Posterior vena cava (tissue), 2 donors: ENCODE results near the gene EBF4. TPM values are rescaled to one million over a fixed set of nuclear protein-coding genes. Genes with fewer than 3 reads are reported as not detected.
"Not testable (repeated sequence)": the region's sequence is repeated elsewhere in the genome, so short reads cannot be mapped to it uniquely, and the experiment has no call there.

Experiments used
- DNase-seq: peaks from one replicate; pipeline ENCODE4 v3.0.0-alpha.2; 2020; ENCODE audit warnings: low spot score
- intact Hi-C, 2 donors: fragments of 100-400 bp; cut with DNase I; formaldehyde crosslinking; loops; one replicate each; pipeline versions ENCODE4 v1.14.1 to v1.14.2; 2022 to 2023
- microRNA-seq, 2 donors: library from miRNA; unstranded; fragments of <30 nt; microRNA quantifications; one replicate each; pipeline ENCODE4 v1.2.0, GENCODE V29; 2020 to 2021; ENCODE audit warnings: borderline microRNAs expressed in 2 of 2
- total RNA-seq, 2 donors: library from RNA; stranded (reverse); fragmentation: NEBNext Ultra II Directional; extraction: Animal tissue kit (Norgen Biotek cat#: 25700); gene quantifications; one replicate each; pipeline ENCODE4 v1.2.1, GENCODE V29; 2021
- donor health status: DM: yes; HTN: yes; CAD: no.
- donor health status: DM: yes; HTN: yes; CAD: no.

EBF4 gene
- total RNA-seq, 2 donors from 2014 or later = 11.1 to 17.4 TPM

DNA sequence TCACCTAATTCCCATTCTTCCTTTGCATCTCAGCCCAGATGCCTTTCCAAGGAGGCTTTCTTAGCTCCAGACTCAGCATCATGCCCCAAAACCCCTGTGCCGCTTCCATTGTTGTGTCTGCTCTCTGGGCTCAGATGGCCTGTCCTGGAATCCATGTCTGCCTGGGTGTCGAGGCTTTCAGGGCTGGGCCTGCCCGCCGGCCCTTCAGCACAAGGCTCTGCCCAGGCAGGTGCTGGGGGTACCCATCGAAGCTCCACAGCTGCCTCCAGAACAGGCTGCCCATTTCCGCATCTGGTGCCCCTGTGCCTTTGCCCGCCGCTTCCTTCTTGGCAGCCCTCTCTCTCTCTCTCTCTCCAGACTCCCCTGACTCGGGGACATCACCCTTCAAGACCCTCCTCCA lies 106.7 kb downstream of the EBF4 start:
- DNase-seq = no peak

DNA sequence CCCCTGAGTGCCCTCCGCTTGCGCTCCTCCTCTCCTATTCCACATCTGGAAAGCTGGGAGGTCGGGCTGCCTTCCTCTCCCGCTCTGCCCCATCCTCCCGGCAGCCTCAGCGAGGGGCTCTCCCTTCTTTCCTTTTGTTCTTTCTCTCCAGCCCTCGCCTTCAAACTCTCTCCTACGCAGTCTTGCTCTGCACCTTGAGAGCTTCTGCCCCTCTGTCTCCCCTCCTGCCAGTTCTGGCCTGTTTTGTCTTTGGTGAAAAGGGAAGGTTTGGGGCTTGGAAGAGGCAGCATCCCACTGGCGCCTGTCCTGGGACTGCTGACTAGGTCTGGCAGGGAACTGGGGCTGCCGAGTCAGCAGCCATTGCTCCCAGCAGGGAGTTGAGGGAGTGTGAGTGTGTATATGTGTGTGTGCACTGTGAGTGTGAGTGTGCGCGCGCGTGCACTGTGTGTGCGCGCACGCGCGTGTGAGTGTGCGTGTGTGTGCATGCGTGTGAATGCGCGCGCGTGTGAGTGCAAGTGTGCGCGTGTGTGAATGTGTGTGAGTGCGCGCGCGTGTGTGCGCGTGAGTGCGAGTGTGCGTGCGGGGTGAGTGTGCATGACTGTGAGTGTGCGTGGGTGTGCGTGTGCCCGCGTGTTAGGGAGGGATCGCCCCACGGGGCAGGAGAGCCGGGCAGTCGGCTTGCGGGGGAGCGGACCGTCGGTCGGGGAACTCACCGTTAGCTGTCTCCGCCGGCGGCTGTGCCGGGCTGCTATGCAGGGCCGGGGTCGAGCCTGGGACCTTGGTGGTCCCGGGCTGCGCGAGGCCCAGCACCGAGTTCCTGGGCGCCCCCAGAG lies 107.3 kb downstream of the EBF4 start:
- intact Hi-C loops = no loop called here
- no peak for DNase-seq

More for the DNA sequence above, 106.7 kb downstream of the EBF4 start:
- intact Hi-C loops = no loop called here

DNA sequence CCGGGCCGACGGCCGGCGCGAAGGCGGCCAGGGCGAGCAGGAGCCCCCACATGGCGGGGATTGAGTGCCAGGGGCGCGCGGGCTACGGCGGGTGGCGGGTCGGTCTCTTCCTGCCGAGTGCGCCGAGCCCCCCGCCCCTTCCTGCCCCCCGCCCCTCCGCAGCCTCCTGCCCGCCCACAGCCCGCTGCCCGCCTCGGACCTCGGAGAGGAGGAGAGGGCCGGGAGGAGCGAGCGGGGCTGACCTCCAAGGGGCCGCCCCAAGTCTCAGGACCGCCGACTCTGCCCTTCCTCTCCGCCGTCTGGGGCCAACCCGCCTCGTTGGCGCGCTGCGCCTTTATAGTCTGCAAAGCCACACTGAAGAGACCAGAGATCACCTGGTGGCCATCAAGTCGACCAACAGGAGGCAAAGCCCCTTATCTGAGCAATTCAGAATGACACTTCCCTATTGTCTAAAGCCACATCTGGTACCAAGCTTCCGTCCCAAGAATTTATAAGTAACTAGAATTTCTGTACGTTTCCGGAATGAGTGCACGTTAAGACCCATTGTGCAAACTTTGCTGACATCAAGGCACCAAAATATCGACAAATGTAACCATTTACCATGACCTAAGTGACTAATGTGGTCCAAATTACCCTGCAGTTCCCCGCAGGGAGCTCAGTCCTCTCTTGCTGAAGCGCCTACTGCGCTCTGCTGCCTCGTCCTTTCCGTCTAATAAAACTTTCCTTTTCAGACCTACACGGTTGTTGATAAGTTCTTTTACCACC lies 108.1 kb downstream of the EBF4 start, which contains the start of gene CPXM1:
Gene CPXM1, minus strand, starts transcription at position 107 of the 765 bp plus-strand sequence. Its CDS starts 55 bp downstream, at position 52.
- intact Hi-C loops = no loop called here
- DNase-seq = peak; percentile 85

DNA sequence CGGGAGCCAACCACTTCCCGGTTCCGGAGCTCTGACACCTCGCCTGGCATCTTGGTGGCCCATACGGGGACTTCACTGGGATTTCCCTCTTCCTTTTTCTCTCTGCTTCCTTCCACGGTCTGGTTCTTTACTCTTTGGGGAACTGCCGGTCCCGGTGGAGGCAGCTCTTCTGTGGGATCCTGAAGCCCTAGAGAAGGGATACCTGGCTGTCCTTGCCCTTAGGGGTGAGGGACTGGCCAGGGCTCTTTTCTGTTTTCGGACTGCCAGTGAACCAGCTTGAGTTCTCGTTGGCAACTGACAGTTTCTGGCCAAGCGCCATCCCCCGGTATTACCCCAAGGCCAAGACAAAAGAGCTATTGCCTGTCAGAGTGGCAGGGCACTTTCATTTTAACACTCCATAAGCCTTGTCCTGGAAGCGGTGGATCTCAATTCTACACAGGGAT lies 108.7 kb downstream of the EBF4 start:
- intact Hi-C loops = no loop called here
- no peak for DNase-seq

DNA sequence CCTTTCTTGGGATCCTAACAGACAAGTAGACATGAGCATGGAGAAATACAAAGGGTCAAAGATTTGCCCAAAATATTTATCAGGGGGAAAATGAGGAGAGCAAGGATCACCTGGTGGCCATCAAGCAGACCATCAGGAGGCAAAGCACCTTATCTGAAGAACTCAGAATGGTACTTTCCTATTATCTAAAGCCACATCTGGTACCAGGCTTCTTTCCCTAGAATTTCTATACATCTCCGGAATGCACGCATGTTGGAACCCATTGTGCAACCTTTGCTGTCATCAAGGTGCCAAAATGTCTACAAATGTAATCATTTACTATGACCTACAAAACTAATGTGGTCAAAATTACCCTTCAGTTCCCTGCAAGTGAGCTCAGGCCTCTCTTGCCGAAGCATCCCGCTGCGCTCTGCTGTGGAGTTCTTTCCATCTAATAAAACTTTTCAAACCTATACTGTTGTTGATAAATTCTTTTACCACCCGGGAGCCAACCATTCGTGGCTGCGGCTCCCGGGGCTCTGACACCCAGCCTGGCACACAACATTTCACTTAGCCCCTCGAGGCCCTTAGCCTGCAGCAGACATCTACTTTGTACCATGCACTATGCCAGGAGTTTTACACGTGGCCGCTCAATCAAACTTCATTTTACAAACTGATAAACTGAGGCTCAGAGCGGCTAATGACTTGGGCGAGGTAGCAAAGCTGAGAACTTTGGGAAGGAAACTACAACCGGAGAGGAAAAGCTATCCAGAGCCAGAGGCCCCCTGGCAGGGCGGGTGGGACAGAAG lies 111.7 kb downstream of the EBF4 start:
- DNase-seq = no peak
- intact Hi-C loops = no loop called here

DNA sequence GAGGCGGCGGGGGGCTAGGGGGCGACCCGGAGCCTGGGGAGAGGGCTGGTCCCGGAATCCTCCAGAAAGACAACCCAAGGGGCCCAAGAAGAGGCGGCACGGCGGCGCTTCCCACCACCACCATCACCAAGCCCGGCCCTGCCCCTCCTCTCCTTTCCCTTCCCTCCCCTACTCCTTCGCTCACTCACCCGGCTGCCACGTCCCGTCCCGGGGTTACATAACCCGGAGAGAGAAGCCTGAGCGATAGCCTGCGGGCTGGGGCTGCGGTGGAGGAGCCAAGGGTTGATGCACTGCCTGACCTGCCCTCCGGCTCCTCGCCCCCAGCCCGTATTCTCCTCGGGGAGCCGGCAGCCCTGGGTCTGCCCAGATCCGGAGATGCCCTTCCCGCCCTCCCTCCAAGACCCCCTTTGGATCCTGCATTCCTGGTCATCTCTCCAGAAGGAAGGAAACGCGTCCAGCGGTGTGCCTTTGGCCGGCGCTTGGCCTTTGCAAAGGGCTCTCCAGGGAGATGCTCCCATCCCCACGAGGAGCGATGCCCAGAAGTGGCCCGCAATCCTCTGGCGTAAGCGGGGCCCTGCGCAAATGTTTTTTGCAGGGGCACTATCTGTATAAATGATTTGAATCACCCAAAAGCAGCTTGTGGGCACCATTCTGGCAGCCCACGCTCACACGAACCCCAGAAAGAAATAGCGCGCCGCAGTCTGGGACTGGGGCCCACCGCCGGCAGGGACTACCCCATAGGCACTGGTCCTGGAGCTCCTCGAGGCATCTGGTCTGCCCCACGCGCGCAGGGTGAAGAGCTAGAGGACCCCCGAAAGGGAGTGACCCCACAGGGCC lies 112.5 kb downstream of the EBF4 start:
- no peak for DNase-seq
- intact Hi-C loops = no loop called here

DNA sequence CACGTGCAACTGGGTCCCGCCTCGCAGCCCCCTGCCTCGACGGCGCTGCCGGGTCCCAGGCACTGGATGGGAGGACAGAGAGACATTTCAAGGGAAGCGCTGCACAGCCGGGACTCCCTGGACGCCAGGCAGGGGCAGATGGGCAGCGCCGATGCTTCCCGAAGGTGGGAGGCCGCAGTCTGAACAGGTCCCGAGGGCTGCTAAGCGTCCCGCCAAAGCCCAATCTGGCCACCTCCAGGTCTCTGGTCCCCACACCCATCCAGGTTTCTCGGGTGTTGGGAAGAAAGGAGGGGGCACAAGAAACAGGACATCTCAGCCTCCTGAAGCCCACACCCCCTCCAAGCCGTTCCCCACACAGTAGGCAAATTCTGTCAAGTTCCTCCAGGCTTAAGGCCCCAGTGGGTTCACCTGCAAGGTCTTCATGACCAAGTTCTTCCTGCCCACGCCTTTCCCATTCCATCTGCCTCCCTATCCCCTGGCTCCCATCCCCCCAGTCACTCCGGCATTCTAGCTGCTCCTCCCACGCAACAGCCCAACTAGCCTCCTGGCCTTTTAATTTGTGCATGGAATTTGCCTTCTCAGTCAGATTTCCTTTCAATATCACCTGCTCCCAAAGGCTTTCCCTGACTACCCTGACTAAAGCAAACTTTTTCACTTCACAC lies 113.2 kb downstream of the EBF4 start:
- intact Hi-C loops = no loop called here
- no peak for DNase-seq

DNA sequence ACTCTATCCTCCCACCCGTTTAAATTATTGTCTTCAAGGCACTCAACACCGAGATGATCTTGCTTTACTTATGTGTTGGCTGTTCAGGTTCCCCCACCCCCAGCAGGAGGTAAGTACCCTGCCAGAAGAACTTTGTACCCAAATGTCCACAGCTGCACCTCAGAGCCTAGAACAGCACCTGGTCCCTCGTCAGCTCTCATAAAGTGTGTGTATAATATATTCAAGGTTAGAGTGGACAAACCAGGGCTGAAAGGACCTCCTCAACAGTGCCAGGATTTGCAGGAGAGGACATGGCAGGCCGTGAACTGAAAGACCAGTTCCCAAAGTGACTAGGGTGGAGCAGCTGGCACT lies 113.7 kb downstream of the EBF4 start:
- intact Hi-C loops = no loop called here
- no peak for DNase-seq

DNA sequence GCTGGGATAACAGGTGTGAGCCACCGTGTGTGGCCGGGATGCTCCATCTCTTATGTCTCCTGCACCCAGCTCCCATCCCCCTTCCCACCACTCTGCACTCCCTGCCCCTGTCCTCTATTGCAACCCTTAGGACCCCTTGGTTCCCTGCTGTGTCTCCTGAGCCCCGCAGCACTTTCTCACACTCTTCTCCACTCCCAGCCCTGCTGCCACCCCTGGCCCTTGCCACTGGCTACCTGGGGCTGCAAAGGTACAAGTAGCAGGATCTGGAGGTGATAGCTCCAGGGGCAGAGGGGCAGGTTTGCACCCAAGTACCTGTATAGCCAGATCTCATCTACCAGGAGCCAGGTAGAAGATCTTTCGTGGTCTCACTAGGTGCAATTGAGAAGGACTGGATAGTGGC lies 114.4 kb downstream of the EBF4 start:
- intact Hi-C loops = no loop called here
- DNase-seq = no peak

DNA sequence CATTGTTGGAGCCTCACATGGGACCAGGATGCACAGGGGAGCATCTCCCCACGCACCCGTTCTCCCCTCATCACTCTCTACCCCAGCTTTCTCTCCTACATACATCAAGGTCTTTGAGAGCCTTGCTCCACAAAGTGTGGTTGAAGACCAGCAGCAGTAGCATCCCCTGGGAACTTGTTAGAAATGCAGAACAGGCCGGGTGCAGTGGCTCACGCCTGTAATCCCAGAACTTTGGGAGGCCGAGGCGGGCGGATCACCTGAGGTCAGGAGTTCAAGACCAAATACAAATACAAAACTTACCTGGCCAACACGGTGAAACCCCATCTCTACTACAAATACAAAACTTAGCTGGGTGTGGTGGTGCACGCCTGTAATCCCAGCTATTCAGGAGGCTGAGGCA lies 115.3 kb downstream of the EBF4 start:
- DNase-seq, intact Hi-C loops: not testable (repeated sequence)

DNA sequence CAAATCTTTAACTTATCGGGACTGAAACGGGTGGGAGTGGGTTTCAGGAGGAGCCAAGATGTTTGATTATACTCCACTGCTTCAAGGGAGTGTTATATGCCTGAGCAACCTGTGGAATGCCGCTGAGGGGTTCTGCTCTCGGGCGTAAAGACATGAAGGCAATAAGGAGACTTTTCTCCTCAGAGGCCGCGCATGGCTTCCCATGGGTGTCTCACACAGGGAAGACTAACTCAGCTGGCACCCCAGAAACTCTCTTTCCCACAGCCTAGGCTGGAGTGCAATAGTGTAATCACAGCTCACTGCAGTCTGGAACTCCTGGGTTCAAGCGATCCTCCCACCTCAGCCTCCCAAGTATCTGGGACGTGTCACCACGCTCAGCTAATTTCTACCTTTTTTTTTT lies 117.1 kb downstream of the EBF4 start:
- intact Hi-C loops = no loop called here
- DNase-seq = no peak

Small RNAs within 50 kb of the gene (microRNA-seq; reads per million reads assigned to microRNA genes)
- gene MIR1292 = 2.9 to 4.8 reads per million in 2 donors

Other genes starting within 250 kb of the EBF4 start
- 100 to 1,000 TPM in 1 of 2 donors, 10 to 100 TPM in 1; 68.4 to 111 TPM for gene SNRPB, start 222.0 kb upstream of the EBF4 start, total RNA-seq
- 10 to 100 TPM in 1 of 2 donors, 1 to 10 TPM in 1; 9.5 to 10.0 TPM for gene ZNF343, start 183.9 kb upstream of the EBF4 start, total RNA-seq
- under 1 TPM; 0.14 to 0.56 TPM for gene TMC2, start 156.2 kb upstream of the EBF4 start, total RNA-seq
- 10 to 100 TPM; 78.7 to 79.7 TPM for gene NOP56, start 40.1 kb upstream of the EBF4 start, total RNA-seq
- 10 to 100 TPM; 47.3 to 48.3 TPM for gene IDH3B, start 28.6 kb upstream of the EBF4 start, total RNA-seq
- 10 to 100 TPM in 1 of 2 donors, 1 to 10 TPM in 1; 9.6 to 36.6 TPM for gene CPXM1, start 107.8 kb downstream of the EBF4 start, total RNA-seq
- gene C20orf141, start 122.2 kb downstream of the EBF4 start, total RNA-seq = not detected
- gene TMEM239, start 123.6 kb downstream of the EBF4 start, total RNA-seq = not detected
- gene PCED1A, start 147.9 kb downstream of the EBF4 start, total RNA-seq = 10 to 100 TPM; 20.1 to 24.8 TPM
- 10 to 100 TPM; 32.3 to 33.1 TPM for gene VPS16, start 148.0 kb downstream of the EBF4 start, total RNA-seq
- gene PTPRA, start 180.7 kb downstream of the EBF4 start, total RNA-seq = 10 to 100 TPM; 49.2 to 62.5 TPM